Measurements from ENCODE around the gene PLIN1.

GRCh38 chr15:89629829-89630228, 49.3 kb downstream of the PLIN1 start:
- TF ChIP-seq CTCF (IDR thresholded peaks at IDR 0.05), result no peak
- TF ChIP-seq EZH2 (IDR thresholded peaks at IDR 0.05), result no peak

All from neural progenitor cell (in vitro differentiated cells).